Activated gamma-delta T cell treated with anti-CD3 and anti-CD28 coated beads, Interleukin-2, amount 50 U/mL, for 16 hours (primary cell): ENCODE measurements around the gene AGBL1.
"Not testable (repeated sequence)": the region's sequence is repeated elsewhere in the genome, so short reads cannot be mapped to it uniquely, and the experiment has no call there.

ENCODE experiments used
- DNase-seq: peaks from one replicate; pipeline ENCODE4 v3.0.0-alpha.2; 2020; ENCODE audit warnings: low read depth

The AGBL1 gene

DNA sequence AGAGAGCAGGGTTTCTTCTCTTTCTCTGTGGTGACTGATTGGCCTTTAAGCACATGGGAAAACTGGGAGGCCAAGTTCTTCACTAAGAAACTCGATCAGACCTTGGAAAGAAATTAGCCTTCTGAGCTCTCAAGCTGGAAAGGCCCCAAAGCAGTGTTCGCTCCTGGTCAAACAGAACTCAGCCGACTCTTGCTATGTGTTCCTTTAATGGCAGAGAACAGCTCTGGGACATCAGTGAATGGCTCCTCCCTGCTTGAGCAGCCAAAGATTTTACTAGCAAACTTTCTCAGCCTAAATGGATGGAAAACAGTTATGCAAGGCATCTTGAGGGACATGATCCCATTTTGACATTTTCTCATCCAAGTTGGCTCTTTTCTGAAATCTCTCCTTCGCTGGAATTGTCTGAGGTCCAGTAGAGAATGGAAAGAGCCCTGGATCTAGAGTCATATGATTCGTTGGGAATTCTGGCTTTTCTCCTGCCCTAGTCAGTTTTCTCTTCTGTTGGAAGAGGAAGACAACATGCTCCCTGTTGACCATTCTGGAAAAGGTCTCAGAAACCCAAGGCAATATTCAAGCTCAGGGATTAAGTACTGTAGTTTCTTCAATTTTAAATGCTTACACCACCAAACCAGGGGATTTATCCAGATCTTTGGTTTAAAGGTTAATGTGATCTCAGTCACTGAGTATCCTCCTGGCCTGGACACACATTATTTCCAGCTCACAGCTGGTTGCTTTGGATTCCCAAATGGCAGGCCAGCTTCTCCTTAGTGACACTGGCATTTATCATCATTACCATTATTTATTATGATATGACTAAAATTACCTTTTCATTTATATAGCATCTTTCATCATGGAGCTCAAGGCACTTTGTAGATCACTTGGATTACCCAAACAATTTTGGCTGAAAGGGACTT, 319.6 kb downstream of the AGBL1 start:
- no peak for DNase-seq

DNA sequence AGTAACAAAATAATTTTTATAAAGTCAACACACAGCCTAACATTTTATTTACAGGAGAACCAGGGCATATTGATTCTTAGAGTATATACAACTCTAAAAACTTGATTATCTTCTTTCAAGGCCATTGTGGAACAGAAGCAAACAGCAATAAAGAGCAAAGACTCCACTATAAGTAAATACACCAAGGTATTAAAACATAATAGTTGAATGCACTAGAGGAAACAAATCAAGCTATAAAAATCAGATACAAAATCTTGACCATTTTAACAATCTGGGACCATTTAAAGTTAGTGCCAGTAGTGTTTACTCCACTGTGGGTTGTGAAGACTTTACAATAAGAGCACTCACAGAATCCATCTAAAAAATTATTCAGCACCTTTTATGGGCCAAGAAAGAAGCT, 323.6 kb downstream of the AGBL1 start:
- no peak for DNase-seq

DNA sequence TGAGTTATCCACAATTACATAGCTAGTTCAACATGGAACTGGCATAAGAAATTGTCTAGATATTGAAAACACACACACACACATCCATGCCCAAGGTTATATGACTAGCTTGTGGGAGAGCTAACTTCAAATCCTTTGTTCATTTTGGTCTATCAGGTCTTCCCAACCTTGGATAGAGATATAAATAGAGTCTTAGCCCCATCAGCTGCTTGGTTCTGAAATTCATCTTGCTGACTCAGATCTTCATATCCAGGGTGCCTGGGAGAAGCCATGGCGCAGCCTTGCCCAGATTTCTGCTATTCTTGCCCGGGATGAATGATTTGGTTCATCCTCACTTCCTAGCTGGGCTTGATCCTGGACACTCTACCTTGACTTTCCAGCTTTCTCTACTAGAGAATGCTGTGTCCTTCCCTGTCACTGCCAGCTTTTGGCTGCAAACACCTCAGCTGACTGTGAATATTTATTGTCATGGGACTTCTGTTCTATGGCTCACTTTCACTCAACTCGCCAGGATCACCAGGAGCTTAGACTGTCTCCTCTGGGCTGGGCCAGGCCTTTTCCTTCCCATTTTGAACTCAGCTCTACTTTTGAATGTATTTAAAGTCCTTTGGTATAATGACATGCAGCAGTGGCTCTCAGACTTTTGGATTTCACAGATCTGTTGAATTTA, 324.4 kb downstream of the AGBL1 start:
- DNase-seq: no peak

DNA sequence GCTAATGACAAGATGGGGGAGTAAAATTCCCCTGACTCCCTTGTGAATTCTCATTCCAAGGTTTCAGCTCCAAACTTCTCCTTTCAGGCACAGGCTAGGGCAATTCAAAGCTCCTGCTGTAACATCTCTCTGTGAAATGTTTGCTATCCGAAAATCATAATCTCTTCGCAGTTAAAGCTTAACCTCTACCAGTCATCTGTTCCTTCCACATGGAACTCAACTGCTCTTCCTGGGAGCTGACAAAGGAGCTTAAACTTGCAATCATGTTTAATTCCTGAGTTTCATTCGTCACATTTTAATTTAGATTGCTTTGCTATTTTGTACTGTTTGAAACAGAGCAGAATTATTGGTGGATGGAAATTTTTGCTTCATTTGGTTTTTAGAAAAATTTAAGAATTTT, 328.6 kb downstream of the AGBL1 start:
- DNase-seq: no peak

DNA sequence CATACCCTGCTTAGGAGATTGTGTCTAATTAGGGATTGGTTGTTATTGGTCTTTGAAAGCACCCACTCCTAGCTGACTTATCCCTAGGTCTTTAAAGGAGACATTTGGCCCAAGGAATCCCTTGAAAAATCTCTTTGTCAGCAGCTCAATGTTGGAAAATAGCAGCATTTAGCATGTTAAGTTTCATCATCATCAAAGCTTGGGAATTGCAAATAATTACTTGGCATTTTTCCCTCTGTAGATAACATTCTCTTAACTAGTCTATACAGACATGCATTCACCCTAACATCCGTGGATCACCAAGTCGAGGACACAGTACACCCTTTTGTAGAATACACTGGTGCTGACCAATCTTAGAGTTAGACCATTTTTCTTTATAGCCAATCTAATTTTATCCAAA, 332.2 kb downstream of the AGBL1 start:
- DNase-seq: no peak

DNA sequence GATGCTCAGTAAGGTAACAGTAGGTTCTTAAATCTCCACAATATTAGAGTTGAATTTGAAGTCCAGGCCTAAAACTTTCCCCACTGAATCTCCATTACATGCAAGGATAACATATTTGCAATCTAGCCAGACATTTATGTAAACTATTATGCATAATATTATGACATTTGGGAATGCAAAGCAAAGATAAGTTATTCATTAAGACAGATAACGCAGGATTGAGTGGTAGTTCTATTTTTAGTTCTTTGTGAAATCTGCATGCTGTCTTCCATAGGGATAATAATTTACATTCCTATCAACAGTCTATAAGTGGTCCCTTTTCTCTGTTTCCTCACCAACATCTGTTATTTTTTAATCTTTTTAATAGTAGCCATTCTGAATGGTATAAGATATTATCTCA, 333.5 kb downstream of the AGBL1 start:
- no peak for DNase-seq

DNA sequence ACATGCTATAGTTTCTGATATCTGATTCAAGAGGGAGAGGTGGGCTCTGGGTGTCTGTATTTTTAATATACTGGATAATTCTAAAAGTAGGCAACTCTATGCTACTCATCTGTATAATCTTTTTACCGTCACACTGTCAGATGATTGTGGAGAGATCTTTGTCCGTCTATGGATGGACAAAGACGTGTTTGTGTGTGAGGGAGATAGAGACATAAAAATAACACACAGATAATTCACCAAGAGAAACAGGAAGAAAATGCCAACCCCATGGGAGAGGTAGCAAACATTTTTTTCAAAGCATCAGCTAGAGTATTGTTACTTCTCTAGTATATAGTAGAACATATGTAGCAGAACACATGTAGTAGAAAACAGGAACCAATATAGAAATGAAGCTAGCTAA, 346.1 kb downstream of the AGBL1 start:
- DNase-seq: no peak

DNA sequence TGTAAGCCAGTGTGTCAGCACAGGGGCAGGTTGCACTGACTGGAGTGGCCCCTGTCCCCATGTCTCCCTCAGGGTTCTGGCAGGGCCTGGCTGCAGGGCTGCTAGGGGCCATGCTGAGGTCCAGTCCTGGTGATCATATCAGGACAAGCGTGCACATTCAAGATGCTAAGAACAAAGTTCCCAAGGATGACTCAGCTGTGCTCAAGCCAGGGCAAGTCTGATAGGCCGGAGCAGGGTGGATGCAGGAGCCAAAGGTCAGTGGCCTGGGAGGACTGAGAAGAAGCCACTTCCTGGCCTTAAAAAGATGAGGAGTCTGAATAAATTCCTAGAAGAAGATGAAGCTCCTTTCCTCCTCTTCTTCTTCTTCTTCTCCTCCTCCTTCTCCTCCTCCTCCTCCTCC, 353.2 kb downstream of the AGBL1 start:
- no peak for DNase-seq

DNA sequence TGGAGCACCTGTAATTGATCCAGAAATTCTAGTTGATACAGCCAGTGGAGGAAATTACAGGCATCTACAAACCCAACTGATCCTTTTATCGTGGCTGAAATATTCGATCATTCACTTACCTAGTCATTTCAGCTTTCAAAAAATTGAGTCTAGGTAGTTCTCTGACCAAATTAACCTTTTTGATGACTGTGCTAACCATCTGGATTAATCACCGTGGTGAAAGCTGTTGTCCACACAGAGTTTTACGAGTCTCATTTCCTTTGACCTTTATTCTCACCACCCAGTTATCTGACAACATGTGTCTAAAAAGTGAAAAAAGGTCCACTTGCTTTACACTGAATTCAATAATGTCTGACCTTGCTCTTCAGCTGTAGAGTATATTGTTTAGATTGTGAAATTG, 354.3 kb downstream of the AGBL1 start:
- no peak for DNase-seq

DNA sequence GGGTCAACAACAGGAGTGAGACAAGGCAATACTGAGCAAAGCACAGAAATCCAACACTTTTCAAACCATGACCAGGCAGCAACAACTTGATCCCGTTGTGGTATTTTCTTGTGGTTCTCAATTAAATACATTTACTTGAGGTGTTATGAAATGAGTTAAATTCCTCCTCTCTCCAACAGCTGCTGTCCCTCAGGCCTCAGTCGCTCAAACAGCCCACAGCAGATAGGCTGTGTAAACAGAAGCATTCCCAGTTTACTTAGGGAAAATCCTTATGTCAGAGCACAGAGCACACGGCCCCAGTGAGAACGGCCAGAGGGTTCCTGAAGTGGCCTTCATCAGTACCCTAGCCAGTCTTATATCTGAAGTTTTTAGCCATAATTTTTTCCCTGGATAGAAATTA, 359.9 kb downstream of the AGBL1 start:
- no peak for DNase-seq

DNA sequence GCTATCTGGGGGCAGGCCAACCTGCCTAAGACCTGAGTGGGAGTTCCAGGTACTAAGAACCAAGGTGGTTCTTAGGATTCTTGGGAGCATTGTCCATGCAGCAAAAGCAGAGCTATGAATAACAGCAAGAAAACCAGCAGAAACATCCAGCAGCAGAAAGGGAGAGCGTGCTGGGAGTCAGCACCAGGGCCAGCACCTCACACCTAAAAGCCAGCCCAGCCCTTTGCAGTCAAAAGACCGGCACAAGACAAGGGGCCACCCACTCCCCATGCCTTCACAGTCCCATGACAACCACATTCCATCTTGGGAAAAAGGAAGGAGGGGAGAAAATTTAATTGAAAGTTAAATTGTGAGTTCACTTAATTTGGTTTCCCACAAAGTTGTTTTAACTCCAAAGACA, 364.9 kb downstream of the AGBL1 start:
- no peak for DNase-seq

DNA sequence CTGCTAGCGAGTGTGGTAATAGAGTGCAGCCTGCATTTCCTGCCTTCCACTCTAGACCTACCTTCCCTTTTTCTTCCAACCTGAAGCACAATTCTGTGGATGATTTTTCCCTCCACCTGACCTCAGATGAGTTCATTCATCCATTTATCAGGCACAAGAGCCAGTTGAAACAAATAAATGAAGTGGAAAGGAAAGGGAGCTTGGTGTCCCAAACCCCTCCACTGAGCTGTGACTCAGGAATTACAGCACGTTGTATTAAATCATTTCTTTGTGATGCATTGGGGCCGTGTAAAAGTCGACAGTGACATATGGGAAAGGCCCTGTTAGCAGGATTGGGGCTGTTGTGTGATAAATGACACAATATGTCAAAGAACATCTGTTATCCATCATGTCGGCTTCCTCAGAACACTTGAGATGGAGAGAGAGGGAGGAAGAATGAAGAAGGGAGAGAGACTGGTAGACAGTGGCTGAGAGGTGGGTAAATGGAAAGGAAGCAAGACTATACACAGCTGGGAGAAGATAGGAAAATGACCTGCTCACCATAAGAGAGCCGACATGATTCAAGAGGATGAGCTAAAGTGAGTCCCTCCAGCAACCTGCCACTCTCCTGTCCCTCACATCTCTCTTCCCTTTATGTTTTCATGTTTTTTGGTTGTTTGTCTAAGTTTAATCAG, 366.0 kb downstream of the AGBL1 start:
- DNase-seq: no peak

DNA sequence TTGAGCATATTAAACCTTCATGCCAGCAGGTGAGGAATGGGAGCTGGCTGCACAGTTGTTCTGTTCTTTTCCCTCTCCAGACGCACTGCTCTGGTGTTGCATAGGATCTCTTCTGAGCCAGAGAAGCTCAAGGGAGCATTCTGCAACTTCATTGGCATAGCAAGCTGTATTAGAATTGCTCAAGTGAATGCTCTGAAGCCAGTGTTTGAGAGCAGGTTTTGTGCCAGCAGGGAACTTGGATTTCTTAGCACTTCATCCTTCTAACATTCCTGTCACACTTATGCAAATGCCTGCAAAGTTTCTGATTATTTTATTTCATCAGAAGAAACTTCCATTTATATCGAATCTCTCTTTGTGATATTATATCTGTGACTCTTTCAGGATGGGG, 366.6 kb downstream of the AGBL1 start:
- no peak for DNase-seq

DNA sequence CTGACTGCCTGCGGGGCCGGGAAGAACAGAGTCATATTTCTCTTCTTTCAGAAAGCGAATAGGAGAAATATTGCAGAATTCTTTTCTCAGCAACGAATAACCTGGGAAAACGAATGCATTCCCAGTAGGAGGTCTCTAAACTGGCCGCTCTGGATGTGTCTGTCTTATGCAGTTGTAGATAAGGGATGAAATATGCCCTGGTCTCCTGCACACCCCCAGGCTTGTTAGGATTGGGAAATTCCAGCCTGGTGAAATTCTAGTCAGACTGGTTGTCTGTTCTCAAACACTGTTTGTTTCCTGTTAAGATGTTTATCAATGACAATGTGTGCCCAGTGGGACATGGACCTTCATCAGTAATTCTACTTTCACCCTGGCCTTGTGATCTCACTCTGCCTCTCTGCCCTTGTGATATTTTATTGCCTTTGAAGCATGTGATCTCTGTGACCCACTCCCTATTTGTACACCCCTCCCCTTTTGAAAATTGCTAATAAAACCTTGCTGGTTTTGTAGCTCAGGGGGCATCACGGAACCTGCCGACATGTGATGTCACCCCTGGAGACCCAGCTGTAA, 385.9 kb downstream of the AGBL1 start:
- DNase-seq: not testable (repeated sequence)

DNA sequence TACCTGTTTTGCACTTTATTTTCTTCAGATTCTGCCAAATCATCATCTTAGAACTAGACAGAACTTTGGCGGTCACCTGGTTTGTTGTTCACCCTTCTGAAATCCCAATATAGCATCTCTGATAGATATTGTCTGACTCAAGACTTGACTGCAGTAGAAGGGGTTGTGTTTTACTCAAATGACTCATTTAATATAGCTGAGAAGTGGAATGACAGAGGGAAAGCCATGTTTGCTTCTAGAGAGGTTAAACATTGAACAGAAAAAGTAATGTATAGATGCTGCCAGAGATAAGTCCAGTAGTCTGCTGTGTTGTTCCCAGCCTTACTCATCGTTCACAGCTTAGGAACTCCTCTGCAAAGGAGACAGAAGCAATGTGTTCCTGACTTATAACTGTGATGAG, 402.0 kb downstream of the AGBL1 start:
- no peak for DNase-seq

DNA sequence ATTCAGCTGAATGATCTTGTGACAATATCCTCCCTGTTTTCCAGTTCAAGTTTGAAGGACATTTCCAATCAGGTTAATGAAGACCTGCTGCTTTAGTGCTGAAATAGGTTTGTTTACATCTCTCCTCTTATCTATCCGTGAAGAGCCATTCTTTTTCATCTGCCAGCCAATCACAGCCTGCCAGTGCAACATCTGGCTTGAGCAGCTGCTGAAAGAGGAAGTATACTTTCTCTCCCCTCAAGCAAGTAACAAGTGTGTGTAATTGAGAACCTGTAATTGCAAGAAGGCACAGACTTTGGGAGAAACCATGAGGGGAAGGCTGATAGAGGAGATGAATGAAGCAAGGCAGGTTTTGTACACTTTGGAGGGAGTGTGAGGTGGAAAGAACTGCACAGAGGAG, 404.3 kb downstream of the AGBL1 start:
- no peak for DNase-seq

DNA sequence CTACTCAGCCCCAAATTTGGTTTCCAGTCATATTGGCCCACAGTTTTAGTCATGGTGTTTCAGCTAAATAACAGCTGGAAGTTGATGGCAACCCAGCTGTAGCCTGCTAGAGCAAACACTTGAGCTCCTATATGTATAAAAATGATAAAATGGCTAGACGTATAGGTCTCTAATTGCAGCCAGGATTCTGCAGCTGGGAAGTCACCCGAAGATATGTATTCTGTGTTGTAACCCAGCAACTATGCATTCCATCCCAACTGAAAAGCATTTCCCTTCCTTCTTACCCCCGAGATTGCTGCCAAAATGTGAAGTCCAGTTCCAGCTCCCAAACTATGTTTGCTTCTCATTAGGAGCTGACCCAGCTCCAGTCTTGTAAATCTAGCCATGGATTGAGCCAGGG, 408.4 kb downstream of the AGBL1 start:
- DNase-seq: no peak

DNA sequence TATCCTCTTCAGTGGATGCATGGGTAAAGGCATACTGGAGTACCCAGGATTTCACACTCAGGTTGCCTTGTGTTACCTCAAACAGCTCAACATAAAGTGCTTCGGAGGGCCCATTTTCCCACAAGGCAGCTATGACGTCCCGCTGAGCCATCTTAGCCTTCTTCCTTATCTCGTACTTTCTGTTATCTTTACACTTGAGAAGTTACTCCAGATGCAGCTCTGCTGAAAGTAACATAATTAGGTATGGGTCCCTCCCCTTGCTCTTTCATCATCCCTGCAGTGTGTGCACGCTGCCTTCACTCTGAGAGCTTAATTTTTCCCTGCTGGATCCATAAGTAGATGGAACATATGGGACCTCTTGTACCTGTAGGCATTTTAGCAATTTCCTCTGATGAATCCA, 410.3 kb downstream of the AGBL1 start:
- no peak for DNase-seq

DNA sequence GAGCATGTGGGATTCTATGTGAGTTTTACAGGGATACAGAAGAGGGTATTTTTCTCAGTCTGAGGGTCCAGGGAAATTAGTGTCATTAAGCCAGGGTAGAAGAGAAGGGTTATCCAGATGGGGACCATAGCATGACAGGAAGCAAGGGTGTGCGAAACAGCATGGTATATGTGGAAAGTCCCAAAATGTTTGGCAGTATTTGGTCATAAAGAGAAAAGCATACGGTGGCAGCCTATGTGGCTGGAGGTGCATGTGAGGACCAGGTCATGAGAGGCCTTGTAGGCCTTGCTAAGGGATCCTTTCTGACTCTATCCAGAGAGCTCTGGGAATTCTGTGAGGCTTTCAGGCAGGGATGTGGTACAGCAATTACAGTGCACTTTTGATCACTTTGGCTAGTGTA, 411.4 kb downstream of the AGBL1 start:
- DNase-seq: no peak

DNA sequence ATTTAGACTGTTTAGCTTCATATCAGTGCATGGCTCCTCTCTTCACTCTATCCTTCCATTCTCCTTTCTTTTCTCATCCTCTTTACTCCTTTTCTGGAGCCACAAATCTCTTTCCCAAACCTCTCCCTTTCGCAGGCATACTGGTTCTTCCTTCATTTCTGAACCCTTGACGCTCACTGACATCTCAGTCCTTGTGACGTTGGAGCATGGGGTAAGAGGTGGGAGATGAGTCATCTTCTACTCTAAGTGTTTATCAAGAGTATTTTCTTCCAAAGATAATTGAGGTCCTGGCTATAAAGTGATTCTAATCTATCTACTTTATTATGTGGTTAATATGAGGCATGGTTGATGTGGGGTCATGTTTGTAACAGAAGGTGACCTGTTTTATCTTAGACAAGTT, 414.2 kb downstream of the AGBL1 start:
- no peak for DNase-seq

DNA sequence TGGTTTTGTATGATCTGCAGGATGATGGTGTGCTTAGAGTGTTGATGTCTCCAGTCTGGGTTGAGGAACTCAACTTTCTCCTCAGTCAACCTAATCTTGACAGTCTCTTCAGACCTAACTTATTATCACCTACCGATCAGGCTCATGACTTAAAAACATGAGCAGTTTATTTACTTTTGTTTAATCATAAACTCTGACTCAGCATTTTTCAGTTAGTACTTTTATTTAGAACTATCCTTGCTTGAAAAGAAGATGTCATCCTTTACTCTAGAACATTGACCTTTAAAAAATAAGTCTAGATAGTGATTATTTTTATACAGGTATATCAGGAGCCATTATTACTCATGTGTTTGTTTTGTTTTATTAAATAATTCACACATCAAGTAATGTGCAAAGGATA, 414.8 kb downstream of the AGBL1 start:
- DNase-seq: no peak

DNA sequence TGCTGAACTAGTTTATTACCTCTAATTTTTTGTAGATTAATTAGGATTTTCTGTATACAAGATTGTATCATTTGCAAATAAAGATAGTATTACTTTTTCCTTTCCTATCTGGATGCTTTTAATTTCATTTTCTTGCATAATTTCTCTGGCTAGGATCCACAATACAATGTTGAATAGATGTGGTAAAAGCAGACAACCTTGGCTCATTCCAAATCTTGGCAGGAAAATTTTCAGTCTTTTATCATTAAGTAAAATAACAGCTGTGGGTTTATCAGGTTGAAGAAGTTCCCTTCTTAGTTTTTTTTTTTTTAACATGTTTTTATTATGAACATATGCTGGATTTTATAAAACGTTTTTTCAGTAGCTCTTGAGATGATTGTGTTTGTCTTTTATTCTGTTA, 422.6 kb downstream of the AGBL1 start:
- DNase-seq: no peak

DNA sequence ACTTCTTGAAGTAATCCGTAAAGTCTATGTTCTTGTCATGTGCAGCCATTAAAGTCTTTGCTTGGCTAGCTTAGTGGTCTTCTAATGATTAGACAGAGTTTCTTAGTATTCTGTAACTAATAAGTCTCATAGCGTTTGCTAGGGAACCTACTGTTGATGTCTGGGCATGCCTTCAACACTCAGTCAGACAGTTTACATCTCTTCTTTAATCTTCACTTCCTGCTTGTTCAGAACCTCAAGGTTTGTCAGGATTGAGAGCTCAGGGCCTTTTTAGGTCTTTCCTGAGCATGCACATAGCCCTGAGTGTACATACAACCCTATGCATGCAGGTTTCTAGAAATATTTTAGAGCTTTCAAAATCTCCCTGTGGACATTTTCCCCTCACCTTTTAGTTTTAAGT, 426.3 kb downstream of the AGBL1 start:
- DNase-seq: no peak
